Skeletal muscle tissue (tissue), 4 donors: ENCODE results near the gene MEGF9. TPM values are rescaled to one million over a fixed set of nuclear protein-coding genes. Genes with fewer than 3 reads are reported as not detected.

ENCODE experiments used
- H3K27ac ChIP-seq: one replicate; pipeline ENCODE4 v1.7.0; 2013; ENCODE audit warnings: mild to moderate bottlenecking, low read depth, low read length, inconsistent platforms
- H3K27me3 ChIP-seq, 3 donors: one replicate each; pipeline ENCODE4 v1.7.0; 2013; ENCODE audit warnings: low read length in 3 of 3; ENCODE audit not compliant: control insufficient read depth in 3 of 3, insufficient read depth in 3 of 3
- H3K36me3 ChIP-seq, 3 donors: one replicate each; pipeline ENCODE4 v1.7.0; 2013; ENCODE audit warnings: low read length in 3 of 3; ENCODE audit not compliant: control insufficient read depth in 3 of 3, insufficient read depth in 3 of 3
- H3K4me1 ChIP-seq, 3 donors: one replicate each; pipeline ENCODE4 v1.7.0; 2013; ENCODE audit warnings: low read length in 3 of 3, mild to moderate bottlenecking in 3 of 3; ENCODE audit not compliant: control insufficient read depth in 3 of 3, insufficient read depth in 3 of 3
- H3K4me3 ChIP-seq, 3 donors: one replicate each; pipeline ENCODE4 v1.7.0; 2013; ENCODE audit warnings: low read length in 3 of 3
- H3K9ac ChIP-seq, 3 donors: one replicate each; pipeline ENCODE4 v1.7.0; 2013; ENCODE audit warnings: low read length in 3 of 3, mild to moderate bottlenecking in 3 of 3, moderate library complexity in 2 of 3, low read depth in 1 of 3
- H3K9me3 ChIP-seq, 3 donors: one replicate each; pipeline ENCODE4 v1.7.0; 2013; ENCODE audit warnings: low read length in 3 of 3; ENCODE audit not compliant: control insufficient read depth in 3 of 3
- total RNA-seq: library from RNA; depleted of rRNA; stranded (reverse); fragments of >200 nt; gene quantifications from one replicate; pipeline ENCODE4 v1.2.3, GENCODE V29; 2014
- donor health status: Osteomylitis.

The MEGF9 gene
- total RNA-seq = 6.8 TPM

DNA sequence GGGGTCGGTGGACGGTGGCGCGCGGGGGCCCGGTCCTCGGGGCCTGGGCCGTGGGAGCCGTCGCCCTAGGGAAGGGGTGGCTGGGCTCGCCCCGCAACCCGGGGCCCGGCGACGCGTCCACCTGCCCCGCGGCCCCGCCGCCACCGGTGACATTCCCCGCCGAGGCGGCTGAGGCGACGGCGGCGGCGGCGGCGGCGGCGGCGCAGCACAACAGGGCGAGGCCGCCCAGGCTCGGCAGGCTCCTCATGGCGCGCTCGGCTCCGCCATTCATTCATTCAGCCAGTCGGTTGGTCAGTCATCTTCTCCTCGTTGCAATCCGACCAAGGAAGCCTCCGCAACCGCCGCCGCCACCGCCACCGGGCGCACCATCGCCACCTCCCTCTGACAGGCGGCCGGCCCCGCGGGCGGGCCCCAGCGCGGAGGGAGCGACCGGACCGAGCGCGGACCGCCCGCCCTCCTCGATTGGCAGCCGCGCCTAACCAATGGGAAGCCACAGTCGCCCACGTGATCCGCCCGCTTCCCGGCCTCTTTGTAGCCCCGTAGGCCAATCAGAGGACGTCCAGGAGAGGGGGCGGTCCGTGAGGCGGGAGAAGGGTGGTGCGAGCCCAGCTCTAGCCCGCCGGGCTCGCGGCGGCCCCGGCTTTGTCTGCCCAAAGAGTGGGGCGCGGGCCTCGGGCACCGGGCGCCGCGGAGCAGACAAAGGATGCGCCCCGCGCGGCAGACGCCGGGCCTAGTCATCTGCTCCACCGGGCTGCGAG is at the start of gene MEGF9:
Gene MEGF9, minus strand, starts transcription at position 383 of the 758 bp plus-strand sequence. Its CDS starts 112 bp downstream, at position 271.
- no peaks in the 10 kb centered on the region for H3K9me3 ChIP-seq
- peak within 1 kb of the TSS; percentile 82 to 86 (median 86) for H3K4me3 ChIP-seq
- H3K27me3 ChIP-seq = no peaks in the 10 kb centered on the region
- no peaks in the 10 kb centered on the region for H3K36me3 ChIP-seq
- peak within 1 kb of the TSS; percentile 69 for H3K27ac ChIP-seq
- peaks cover 20 to 37% (median 21%) of the 10 kb centered on the region in 3 donors for H3K4me1 ChIP-seq
- peak within 1 kb of the TSS; percentile 70 to 83 (median 79) for H3K9ac ChIP-seq

GRCh38 chr9:120761006-120761405 is 46.7 kb upstream of the MEGF9 start:
- H3K9ac ChIP-seq = no peak overlapping the region
- H3K36me3 ChIP-seq = peaks cover 16 to 39% (median 24%) of the 10 kb centered on the region in 3 donors
- H3K9me3 ChIP-seq = no peaks in the 10 kb centered on the region
- H3K27me3 ChIP-seq = no peaks in the 10 kb centered on the region
- H3K4me3 ChIP-seq = no peak overlapping the region
- H3K4me1 ChIP-seq = no peaks in the 10 kb centered on the region
- H3K27ac ChIP-seq = no peak overlapping the region

DNA sequence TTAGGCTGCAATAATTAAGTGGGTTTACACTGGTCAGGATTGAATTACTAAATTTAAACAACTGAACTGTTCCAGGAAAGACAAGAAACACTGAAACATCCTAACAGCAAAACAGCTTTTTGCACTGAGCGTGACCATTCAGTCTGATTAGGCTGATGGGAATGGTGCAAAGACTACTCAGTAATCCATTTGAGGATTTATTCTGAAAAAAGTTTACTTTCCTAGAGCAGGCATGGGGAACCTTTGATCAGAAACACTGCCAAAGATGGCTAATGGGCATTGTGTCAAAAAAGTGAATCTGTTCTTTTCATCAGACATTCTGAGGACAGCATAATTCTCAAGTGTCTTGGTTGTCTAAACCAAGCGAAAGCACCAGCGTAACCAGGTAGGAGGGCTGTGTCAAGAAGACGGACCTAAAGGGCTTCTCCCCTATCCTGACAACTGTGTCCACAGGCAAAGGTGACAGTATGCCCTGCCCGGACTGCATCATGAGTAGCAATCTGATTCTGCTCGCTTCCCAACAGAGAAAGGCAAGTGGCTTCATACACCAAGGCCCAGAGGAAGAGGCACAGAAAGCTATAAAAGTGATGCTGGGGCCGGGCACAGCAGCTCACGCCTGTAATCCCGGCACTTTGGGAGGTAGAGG is 45.6 kb upstream of the MEGF9 start:
- peaks cover 14 to 35% (median 24%) of the 10 kb centered on the region in 3 donors for H3K36me3 ChIP-seq
- H3K9ac ChIP-seq = no peak overlapping the region
- H3K4me1 ChIP-seq = peaks cover 0 to 4% (median 0%) of the 10 kb centered on the region in 3 donors
- H3K9me3 ChIP-seq = no peaks in the 10 kb centered on the region
- H3K27me3 ChIP-seq = no peaks in the 10 kb centered on the region
- no peak overlapping the region for H3K4me3 ChIP-seq
- no peak overlapping the region for H3K27ac ChIP-seq

- no peak overlapping the region for H3K27ac ChIP-seq
- no peaks in the 10 kb centered on the region for H3K9me3 ChIP-seq
- H3K27me3 ChIP-seq = no peaks in the 10 kb centered on the region
- peaks cover 0 to 4% (median 0%) of the 10 kb centered on the region in 3 donors for H3K4me1 ChIP-seq
- H3K9ac ChIP-seq = no peak overlapping the region
- no peak overlapping the region for H3K4me3 ChIP-seq
- peaks cover 5 to 23% (median 13%) of the 10 kb centered on the region in 3 donors for H3K36me3 ChIP-seq
Measured at GRCh38 chr9:120758544-120758943, 44.3 kb upstream of the MEGF9 start.

DNA sequence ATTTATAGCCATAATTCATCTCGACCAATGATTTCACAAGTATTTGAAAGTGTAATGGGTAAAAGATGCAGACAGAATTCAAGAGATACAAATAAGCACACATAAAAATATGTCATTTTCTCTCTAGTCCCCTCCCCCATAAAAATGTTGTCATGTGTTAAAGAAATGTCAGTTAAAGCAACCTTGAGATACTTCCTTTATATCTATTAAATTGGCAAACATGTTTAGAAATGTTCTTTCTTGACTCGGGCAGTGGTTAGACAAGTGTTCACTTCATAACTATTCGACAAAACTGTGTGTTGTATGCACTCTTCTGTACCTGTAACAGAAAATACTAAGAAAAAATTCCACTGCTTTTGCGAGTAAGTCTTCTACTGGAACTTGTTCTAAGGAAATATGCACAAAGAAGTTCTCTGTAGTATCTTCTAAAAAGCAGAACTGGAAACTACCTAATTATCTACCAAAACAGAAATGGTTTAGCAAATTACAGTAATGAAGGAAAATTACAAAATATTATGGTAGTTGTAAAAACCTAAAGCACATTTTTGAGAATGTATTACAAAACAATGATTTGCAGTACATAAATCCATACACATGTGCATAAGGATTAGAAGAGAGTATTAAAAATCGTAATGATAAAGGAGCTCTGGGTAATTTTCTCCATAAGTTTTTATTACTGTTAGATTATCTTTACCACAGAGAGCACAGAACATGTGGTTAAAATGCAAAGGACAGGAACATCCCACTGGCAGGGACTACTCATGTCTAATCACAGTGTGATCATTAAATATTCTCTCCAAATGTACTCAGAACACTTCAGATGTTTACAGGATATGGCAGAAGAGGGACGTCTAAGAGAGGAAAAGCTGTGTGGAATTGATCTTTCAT is 43.0 kb upstream of the MEGF9 start:
- Histone ChIP-seq H3K4me3 (no peak overlapping the region), H3K9ac (no peak overlapping the region), H3K36me3 (peaks cover 0 to 14% (median 8%) of the 10 kb centered on the region in 3 donors), H3K27ac (no peak overlapping the region), H3K27me3 (no peaks in the 10 kb centered on the region), H3K4me1 (peaks cover 0 to 4% (median 0%) of the 10 kb centered on the region in 3 donors), H3K9me3 (no peaks in the 10 kb centered on the region)

DNA sequence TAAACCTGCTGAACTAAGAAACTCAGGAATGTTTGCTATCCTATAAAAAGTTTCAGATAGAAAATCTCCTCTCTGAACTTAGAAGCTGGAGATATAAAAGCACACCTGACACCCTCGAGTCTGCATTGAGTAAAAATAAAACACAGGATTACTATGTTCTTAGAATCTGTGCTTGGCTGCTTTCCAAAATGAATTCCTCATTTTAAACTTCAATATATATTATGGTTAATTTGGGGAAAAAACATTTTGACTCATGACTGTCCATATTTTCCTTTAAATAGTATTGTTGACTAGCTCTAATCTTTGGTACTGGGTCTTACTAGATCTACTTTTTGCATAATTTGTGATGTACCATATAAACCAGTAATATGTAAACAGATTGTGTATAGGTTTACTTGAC is 42.3 kb upstream of the MEGF9 start:
- Histone ChIP-seq H3K4me1 (peaks cover 0 to 4% (median 0%) of the 10 kb centered on the region in 3 donors), H3K9ac (no peak overlapping the region), H3K36me3 (peaks cover 0 to 14% (median 7%) of the 10 kb centered on the region in 3 donors), H3K27ac (no peak overlapping the region), H3K27me3 (no peaks in the 10 kb centered on the region), H3K9me3 (no peaks in the 10 kb centered on the region), H3K4me3 (no peak overlapping the region)

GRCh38 chr9:120755810-120756434 is 41.7 kb upstream of the MEGF9 start:
- peaks cover 0 to 4% (median 0%) of the 10 kb centered on the region in 3 donors for H3K4me1 ChIP-seq
- no peaks in the 10 kb centered on the region for H3K9me3 ChIP-seq
- no peak overlapping the region for H3K4me3 ChIP-seq
- H3K27ac ChIP-seq = no peak overlapping the region
- H3K36me3 ChIP-seq = peaks cover 0 to 12% (median 7%) of the 10 kb centered on the region in 3 donors
- no peaks in the 10 kb centered on the region for H3K27me3 ChIP-seq
- no peak overlapping the region for H3K9ac ChIP-seq

DNA sequence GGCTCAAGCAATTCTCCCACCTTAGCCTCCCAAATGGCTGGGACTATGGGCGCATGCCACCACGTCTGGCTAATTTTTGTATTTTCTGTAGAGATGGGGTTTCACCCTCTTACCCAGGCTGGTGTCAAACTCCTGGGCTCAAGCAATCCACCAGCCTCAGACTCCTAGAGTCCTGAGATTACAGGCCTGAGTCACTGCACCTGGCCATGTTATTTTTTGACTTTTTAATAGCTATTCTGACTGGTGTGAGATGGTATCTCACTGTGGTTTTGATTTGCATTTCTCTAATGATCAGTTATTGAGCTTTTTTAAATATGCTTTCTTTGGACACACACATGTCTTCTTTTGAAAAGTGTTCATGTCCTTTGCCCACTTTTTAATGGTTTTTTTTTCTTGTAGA is 40.8 kb upstream of the MEGF9 start:
- Histone ChIP-seq H3K4me3 (no peak overlapping the region), H3K27ac (no peak overlapping the region), H3K4me1 (peaks cover 0 to 4% (median 0%) of the 10 kb centered on the region in 3 donors), H3K36me3 (peaks cover 0 to 12% (median 7%) of the 10 kb centered on the region in 3 donors), H3K9ac (no peak overlapping the region), H3K9me3 (no peaks in the 10 kb centered on the region), H3K27me3 (no peaks in the 10 kb centered on the region)

- no peak overlapping the region for H3K9ac ChIP-seq
- H3K27ac ChIP-seq = no peak overlapping the region
- no peaks in the 10 kb centered on the region for H3K9me3 ChIP-seq
- no peaks in the 10 kb centered on the region for H3K36me3 ChIP-seq
- H3K4me3 ChIP-seq = no peak overlapping the region
- H3K27me3 ChIP-seq = no peaks in the 10 kb centered on the region
- H3K4me1 ChIP-seq = peaks cover 0 to under 1% (median 0%) of the 10 kb centered on the region in 3 donors
Measured at GRCh38 chr9:120750421-120750820, 36.2 kb upstream of the MEGF9 start.
